Mesenteric fat pad (tissue), 1 donor: ENCODE data around the gene RNASEH2B. TPM values are rescaled to one million over a fixed set of nuclear protein-coding genes. Genes with fewer than 3 reads are reported as not detected.

ENCODE experiments used
- DNase-seq: peaks from one replicate; pipeline ENCODE4 v3.0.0-alpha.2; 2020; ENCODE audit warnings: low spot score
- total RNA-seq: library from RNA; stranded (reverse); fragmentation: NEBNext Ultra II Directional; extraction: Animal tissue kit (Norgen Biotek cat#: 25700); gene quantifications from one replicate; pipeline ENCODE4 v1.2.1, GENCODE V29; 2021
- donor health status: DM: yes; HTN: yes; CAD: no.

RNASEH2B gene
- total RNA-seq, 1 donor from 2014 or later = 31.6 TPM

DNA sequence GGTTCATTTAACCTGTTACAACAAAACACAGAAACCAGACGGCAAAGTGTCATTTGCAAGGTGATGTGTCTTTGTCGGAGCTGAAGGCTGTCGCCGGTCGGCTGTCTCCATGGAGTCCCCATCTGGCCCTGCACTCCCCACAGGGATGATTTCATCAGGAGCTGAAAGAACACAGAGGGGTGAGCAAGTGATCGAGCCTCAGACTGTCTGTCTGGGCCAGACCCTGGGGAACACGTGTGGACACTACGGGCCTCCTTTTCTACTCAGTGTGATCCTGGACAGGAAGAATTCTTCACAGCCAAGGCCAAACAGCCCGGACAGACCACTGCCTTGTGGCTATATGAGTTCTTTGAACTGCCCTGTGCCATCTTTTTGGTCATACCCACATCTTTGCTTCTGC, 85.1 kb downstream of the RNASEH2B start:
- DNase-seq = no peak

- DNase-seq = no peak
Observed at GRCh38 chr13:50995854-50996253, 86.3 kb downstream of the RNASEH2B start.

DNA sequence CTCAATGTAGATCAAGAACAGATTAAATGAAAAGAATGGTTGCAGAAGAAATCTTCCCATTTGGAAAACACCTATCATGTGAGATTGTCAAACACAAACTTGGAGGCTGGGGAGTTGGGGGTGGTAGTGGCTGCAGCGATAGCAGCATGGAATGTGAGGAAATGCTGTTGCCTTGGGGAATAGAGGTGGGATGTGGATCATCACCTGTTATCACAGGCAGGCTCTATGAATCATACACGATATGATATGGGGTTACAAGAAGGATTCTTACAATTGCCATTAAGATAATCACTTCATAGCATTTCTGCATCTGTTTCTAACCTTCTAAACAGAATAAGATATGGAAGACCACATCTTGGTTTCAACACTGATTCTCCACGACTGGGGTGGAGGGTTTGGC, 88.7 kb downstream of the RNASEH2B start:
- DNase-seq = no peak

DNA sequence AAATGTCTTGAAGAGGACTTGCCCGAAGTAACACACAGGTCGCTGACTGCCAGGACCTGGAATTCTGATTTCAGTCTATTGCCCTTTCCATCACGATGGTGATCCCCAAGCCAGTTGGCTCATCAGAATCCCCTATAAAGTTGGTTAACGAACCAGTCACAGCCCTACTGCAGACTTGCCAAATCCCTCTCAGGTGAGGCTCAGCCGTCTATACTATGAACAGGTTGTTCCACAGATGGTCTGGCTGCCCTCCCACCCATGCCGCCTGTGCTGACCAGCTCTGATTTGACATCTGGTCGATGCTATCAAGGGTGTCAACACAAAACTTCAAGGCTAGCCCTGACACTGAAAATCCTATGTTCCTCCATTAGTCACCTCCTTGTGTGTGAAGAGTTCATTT, 90.0 kb downstream of the RNASEH2B start:
- DNase-seq = no peak

- DNase-seq = no peak
Observed at GRCh38 chr13:51000061-51000460, 90.5 kb downstream of the RNASEH2B start.

DNA sequence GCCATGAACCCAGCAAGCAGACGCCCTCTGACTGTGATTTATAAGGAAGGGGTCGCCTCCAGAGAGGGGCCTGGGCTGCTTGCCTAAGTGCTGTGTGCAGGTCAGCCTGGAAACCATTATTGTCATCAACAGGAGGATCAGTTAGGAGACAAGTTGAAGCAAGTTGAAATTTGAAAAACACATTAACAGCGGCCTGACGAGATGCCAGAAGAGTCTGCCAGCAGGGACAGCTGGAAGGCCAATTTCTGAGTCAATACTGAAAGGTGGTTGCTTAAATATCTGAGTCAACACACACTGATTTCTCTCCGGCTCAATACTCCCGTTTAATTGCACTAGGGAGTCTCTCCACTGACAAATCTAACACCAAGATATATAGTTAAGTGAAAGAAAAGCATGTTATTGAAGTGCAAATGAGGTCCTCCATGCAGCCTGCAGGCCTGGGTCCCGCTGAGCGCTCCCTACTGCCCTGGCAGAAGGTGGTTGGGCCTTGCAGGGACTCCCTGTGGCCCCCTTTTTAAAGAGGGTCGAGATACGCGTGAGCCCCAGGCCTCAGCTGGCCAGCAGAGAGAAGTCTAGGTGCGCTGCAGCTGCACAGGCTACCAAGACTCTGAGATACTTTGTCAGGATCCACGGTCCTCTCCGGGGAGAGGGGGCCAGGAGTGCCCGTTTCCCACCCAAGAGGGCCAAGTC, 91.1 kb downstream of the RNASEH2B start:
- DNase-seq = no peak

DNA sequence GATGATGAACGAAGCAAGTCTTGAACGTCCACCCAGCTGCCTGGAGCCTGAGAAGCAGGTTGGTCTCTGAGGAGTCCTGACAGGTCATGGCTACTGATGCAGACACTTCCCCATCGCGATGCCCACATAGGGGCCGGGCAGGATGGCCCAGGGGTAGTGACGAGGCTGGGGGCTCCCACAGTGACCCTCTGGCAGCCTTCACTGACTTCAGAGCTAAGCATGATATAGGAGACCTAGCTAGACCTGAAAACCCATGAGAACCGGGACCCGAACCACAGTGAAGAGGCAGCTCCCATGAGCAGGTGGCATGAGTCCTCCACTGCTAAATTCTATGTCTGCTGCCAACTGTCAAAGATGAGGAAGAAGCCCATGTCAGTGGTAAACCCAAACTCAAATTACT, 91.7 kb downstream of the RNASEH2B start:
- DNase-seq = no peak

DNA sequence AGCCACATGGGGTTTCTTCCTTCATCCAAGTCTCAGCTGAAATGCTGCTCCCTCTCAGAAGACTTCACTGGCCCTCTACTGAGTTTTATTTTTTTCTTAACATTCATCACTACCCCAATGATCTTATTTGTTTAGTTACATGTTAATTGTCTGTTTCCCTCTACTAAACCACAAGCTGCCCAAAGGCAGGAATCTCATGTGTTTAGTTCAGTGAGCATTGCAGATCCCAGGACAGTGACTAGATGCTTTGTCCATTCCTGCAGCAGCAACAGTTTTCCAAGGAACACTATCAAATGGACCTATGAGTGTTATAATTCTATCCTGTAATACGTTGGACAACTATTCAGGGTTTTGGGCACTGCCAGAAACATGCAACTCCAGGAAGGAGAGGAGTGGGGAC, 93.1 kb downstream of the RNASEH2B start:
- DNase-seq = no peak

DNA sequence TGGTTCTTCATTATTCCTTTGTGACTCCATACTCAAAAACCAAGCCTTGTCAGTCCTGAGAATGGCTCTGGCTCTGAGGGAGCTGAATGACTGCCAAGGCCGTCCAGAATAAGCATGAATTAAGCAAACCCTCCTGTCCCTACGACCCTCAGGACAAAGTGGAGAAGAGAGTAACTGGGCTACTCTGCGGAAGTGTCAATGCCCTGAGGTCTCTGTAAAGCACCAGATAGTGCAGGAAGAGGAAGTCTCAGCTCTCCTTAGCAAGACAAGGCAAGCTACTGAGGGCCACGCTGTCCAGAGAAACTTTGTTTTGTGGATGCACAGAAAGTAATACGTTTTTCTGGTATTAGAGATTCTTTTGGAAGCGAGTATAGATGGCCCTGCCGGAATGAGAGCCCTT, 94.1 kb downstream of the RNASEH2B start:
- DNase-seq = no peak

GRCh38 chr13:51004111-51004865, 94.7 kb downstream of the RNASEH2B start:
- no peak for DNase-seq

- DNase-seq = no peak
Observed at GRCh38 chr13:51004918-51005460, 95.4 kb downstream of the RNASEH2B start.

DNA sequence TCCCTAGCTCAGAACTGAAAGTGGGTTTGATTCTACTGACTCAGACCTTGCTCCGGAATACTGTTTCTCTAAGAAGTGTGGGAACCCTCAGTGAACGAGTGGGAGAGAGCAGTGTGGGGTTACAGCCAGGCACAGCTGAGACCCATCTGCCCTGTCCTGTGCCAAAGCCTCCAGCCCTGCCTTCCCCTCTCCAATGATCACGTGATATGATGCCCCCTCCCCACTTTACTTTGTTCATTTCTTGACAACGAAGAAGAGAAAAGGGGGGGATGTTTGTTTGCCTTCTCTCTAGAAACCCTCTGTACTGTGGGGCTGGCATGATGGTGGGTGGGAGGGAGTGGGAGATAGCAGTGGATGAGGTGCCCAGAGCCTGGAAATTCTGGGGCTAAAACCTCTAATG, 96.0 kb downstream of the RNASEH2B start:
- DNase-seq = no peak

Other genes starting within 250 kb of the RNASEH2B start
- 0.32 TPM for gene DLEU7, start 66.1 kb upstream of the RNASEH2B start, total RNA-seq
- gene C13orf42, start 201.5 kb downstream of the RNASEH2B start, total RNA-seq = not detected